Nephron progenitor cell (in vitro differentiated cells): ENCODE results near the gene GOLGA8N.

Source experiments
- DNase-seq: peaks from one replicate; pipeline ENCODE4 v3.0.0; 2021
- H3K27ac Mint-ChIP-seq: 2 replicates; pipeline ENCODE4 v1.8.0; 2021; ENCODE audit warnings: mild to moderate bottlenecking, moderate library complexity, mixed read lengths
- H3K27me3 Mint-ChIP-seq: 2 replicates; pipeline ENCODE4 v1.8.0; 2021; ENCODE audit warnings: mild to moderate bottlenecking, low read depth, mixed read lengths; ENCODE audit not compliant: poor library complexity
- H3K36me3 Mint-ChIP-seq: 2 replicates; pipeline ENCODE4 v1.8.0; 2021; ENCODE audit warnings: low read depth, mixed read lengths
- H3K4me1 Mint-ChIP-seq: 2 replicates; pipeline ENCODE4 v1.8.0; 2021; ENCODE audit warnings: mixed read lengths
- H3K4me3 Mint-ChIP-seq: 2 replicates; pipeline ENCODE4 v1.8.0; 2021; ENCODE audit warnings: mild to moderate bottlenecking, moderate library complexity, mixed read lengths
- H3K9me3 Mint-ChIP-seq: 2 replicates; pipeline ENCODE4 v1.8.0; 2021; ENCODE audit warnings: mild to moderate bottlenecking, moderate library complexity, mixed read lengths
- TF ChIP-seq, protein P1 (sequence below): fragments of 200-600 bp; sonication (generic); IDR thresholded peaks from 2 replicates; pipeline ENCODE4 v1.5.0; 2021; ENCODE audit warnings: antibody characterized with exemption

The GOLGA8N gene

DNA sequence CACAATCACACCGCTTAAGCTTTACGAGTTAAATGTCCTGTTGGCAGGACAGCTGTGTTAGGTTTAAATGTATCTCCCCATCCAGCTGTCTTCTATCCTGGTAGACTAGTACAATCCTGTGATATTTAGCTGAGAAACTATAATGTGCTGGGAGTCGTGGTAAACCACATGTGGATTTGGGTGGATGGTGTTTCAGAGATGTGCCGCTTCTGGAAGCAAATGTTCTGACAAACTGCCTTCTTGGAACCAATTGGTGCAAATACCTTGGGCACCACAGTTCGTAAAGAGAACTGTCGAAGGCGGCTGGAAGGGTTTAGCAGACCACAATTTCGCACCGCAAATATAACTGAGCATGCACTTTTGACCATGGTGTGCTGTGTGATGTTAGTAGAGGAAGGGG, 63.2 kb downstream of the GOLGA8N start:
- H3K27me3 Mint-ChIP-seq: no peaks in the 10 kb centered on the region
- peaks cover 53% of the 10 kb centered on the region for H3K4me1 Mint-ChIP-seq
- H3K9me3 Mint-ChIP-seq: no peaks in the 10 kb centered on the region
- H3K4me3 Mint-ChIP-seq: no peak overlapping the region
- DNase-seq: no peak
- TF ChIP-seq, protein P1, sequence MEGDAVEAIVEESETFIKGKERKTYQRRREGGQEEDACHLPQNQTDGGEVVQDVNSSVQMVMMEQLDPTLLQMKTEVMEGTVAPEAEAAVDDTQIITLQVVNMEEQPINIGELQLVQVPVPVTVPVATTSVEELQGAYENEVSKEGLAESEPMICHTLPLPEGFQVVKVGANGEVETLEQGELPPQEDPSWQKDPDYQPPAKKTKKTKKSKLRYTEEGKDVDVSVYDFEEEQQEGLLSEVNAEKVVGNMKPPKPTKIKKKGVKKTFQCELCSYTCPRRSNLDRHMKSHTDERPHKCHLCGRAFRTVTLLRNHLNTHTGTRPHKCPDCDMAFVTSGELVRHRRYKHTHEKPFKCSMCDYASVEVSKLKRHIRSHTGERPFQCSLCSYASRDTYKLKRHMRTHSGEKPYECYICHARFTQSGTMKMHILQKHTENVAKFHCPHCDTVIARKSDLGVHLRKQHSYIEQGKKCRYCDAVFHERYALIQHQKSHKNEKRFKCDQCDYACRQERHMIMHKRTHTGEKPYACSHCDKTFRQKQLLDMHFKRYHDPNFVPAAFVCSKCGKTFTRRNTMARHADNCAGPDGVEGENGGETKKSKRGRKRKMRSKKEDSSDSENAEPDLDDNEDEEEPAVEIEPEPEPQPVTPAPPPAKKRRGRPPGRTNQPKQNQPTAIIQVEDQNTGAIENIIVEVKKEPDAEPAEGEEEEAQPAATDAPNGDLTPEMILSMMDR: no peak
- H3K27ac Mint-ChIP-seq: no peak overlapping the region
- peaks cover 20% of the 10 kb centered on the region for H3K36me3 Mint-ChIP-seq
